ENCODE results near the gene CPHXL.

CPHXL gene

GRCh38 chr16:75682308-75682707 lies 44.0 kb downstream of the CPHXL start:
- no peak for DNase-seq (ENCODE audit: low read depth)
- H3K4me3 ChIP-seq (ENCODE audit: low read depth, low read length) = no peak overlapping the region
- TF ChIP-seq CTCF (IDR thresholded peaks at IDR 0.05; ENCODE audit: insufficient read depth, low read depth, low read length, missing control alignments) = no peak

- no peak overlapping the region for H3K4me3 ChIP-seq (ENCODE audit: low read depth, low read length)
- no peak for DNase-seq (ENCODE audit: low read depth)
- TF ChIP-seq CTCF (IDR thresholded peaks at IDR 0.05; ENCODE audit: insufficient read depth, low read depth, low read length, missing control alignments) = no peak
Measured at GRCh38 chr16:75679366-75679765, 46.9 kb downstream of the CPHXL start.

- DNase-seq (ENCODE audit: low read depth) = no peak
- TF ChIP-seq CTCF (IDR thresholded peaks at IDR 0.05; ENCODE audit: insufficient read depth, low read depth, low read length, missing control alignments) = no peak
- H3K4me3 ChIP-seq (ENCODE audit: low read depth, low read length) = no peak within 1 kb of the TSS
Measured at GRCh38 chr16:75676909-75677308, 49.4 kb downstream of the CPHXL start, which contains the start of gene CPHXL2. Gene CPHXL2, minus strand, starts transcription at chr16:75677009. Its CDS starts 10 bp downstream, at chr16:75676999.

GRCh38 chr16:75667503-75667902 lies 58.8 kb downstream of the CPHXL start:
- no peak for TF ChIP-seq CTCF (IDR thresholded peaks at IDR 0.05; ENCODE audit: insufficient read depth, low read depth, low read length, missing control alignments)
- no peak overlapping the region for H3K4me3 ChIP-seq (ENCODE audit: low read depth, low read length)
- no peak for DNase-seq (ENCODE audit: low read depth)
